Liver (tissue), 9 donors: Measurements from ENCODE around the gene SNX20. TPM values are rescaled to one million over a fixed set of nuclear protein-coding genes. Genes with fewer than 3 reads are reported as not detected.

ENCODE experiments used
- DNase-seq: peaks from one replicate; pipeline ENCODE4 v3.0.0-alpha.2; 2017; ENCODE audit warnings: low spot score
- H3K27ac ChIP-seq, 2 donors: one replicate each; pipeline ENCODE4 v1.7.0; 2013; ENCODE audit warnings: inconsistent platforms in 2 of 2, low read length in 2 of 2, control low read depth in 1 of 2, low read depth in 1 of 2, mild to moderate bottlenecking in 1 of 2
- H3K27me3 ChIP-seq, 4 donors: one replicate each; pipeline versions ENCODE4 v1.6.1 to v1.7.0; 2013; ENCODE audit warnings: low read length in 3 of 4, inconsistent platforms in 1 of 4, mild to moderate bottlenecking in 1 of 4, moderate library complexity in 1 of 4; ENCODE audit not compliant: control insufficient read depth in 4 of 4, insufficient read depth in 4 of 4
- H3K36me3 ChIP-seq, 4 donors: one replicate each; pipeline versions ENCODE4 v1.6.1 to v1.7.0; 2013; ENCODE audit warnings: low read length in 3 of 4, mild to moderate bottlenecking in 3 of 4, low read depth in 1 of 4, moderate library complexity in 1 of 4; ENCODE audit not compliant: control insufficient read depth in 4 of 4, insufficient read depth in 3 of 4
- H3K4me1 ChIP-seq, 4 donors: one replicate each; pipeline versions ENCODE4 v1.6.1 to v1.7.0; 2013; ENCODE audit warnings: low read length in 3 of 4, mild to moderate bottlenecking in 3 of 4, moderate library complexity in 1 of 4; ENCODE audit not compliant: control insufficient read depth in 4 of 4, insufficient read depth in 4 of 4
- H3K4me3 ChIP-seq, 3 donors: one replicate each; pipeline versions ENCODE4 v1.6.1 to v1.7.0; 2013; ENCODE audit warnings: low read length in 3 of 3, control low read depth in 1 of 3, low read depth in 1 of 3, mild to moderate bottlenecking in 1 of 3
- H3K9ac ChIP-seq, 2 donors: one replicate each; pipeline ENCODE4 v1.7.0; 2013; ENCODE audit warnings: low read length in 2 of 2, mild to moderate bottlenecking in 2 of 2, moderate library complexity in 2 of 2, control low read depth in 1 of 2, low read depth in 1 of 2
- H3K9me3 ChIP-seq, 4 donors: one replicate each; pipeline versions ENCODE4 v1.6.1 to v1.7.0; 2013; ENCODE audit warnings: low read length in 3 of 4; ENCODE audit not compliant: control insufficient read depth in 4 of 4
- ATF3 ChIP-seq: IDR thresholded peaks from 2 replicates; pipeline ENCODE4 v1.6.1; 2016; ENCODE audit warnings: antibody characterized with exemption
- CTCF ChIP-seq: fragments of 150-350 bp; IDR thresholded peaks from 2 replicates; pipeline ENCODE4 v1.5.1; 2017; ENCODE audit warnings: improper control_type of control experiment, low read depth, low read length; ENCODE audit not compliant: missing input control
- EGR1 ChIP-seq, 2 donors: IDR thresholded peaks; 2 replicates each; pipeline ENCODE4 v1.6.1; 2016 to 2018; ENCODE audit warnings: antibody characterized with exemption in 2 of 2, low read depth in 2 of 2
- FOXA1 ChIP-seq: IDR thresholded peaks from 2 replicates; pipeline ENCODE4 v1.6.1; 2016; ENCODE audit warnings: antibody characterized with exemption
- FOXA2 ChIP-seq: IDR thresholded peaks from 2 replicates; pipeline ENCODE4 v1.6.1; 2016; ENCODE audit warnings: antibody characterized with exemption
- GABPA ChIP-seq, 2 donors: IDR thresholded peaks in 1 of 2; conservative IDR thresholded peaks in 1 of 2; 2 replicates each; pipeline ENCODE4 v1.6.1; 2016; ENCODE audit warnings: antibody characterized with exemption in 2 of 2, mild to moderate bottlenecking in 1 of 2, moderate library complexity in 1 of 2
- HNF4G ChIP-seq: IDR thresholded peaks from 2 replicates; pipeline ENCODE4 v1.6.1; 2016; ENCODE audit warnings: antibody characterized with exemption
- JUND ChIP-seq, 2 donors: IDR thresholded peaks; 2 replicates each; pipeline ENCODE4 v1.6.1; 2016; ENCODE audit warnings: antibody characterized with exemption in 2 of 2
- RAD21 ChIP-seq, 2 donors: IDR thresholded peaks; 2 replicates each; pipeline ENCODE4 v1.6.1; 2016; ENCODE audit warnings: antibody characterized with exemption in 2 of 2, mild to moderate bottlenecking in 2 of 2
- RXRA ChIP-seq, 2 donors: IDR thresholded peaks; 2 replicates each; pipeline ENCODE4 v1.6.1; 2017 to 2018; ENCODE audit warnings: antibody characterized with exemption in 2 of 2, mild to moderate bottlenecking in 1 of 2
- SP1 ChIP-seq: IDR thresholded peaks from 2 replicates; pipeline ENCODE4 v1.6.1; 2018; ENCODE audit warnings: antibody characterized with exemption, mild to moderate bottlenecking
- WGBS: extraction: QIAGEN DNeasy Blood & Tissue Kit; methylation state at CpG from one replicate; pipeline ENCODE4 v1.1.7; 2013; 5-methylcytosine and 5-hydroxymethylcytosine counted together
- polyA plus RNA-seq, 2 donors: library from polyadenylated mRNA; stranded (reverse) in 1 of 2; unstranded in 1 of 2; fragments of 200-250 nt in 1 of 2; fragments of >200 nt in 1 of 2; fragmentation: Nextera tagmentation in 1 of 2; extraction: Ambion mirVana in 1 of 2; gene quantifications; one replicate each; pipeline versions ENCODE4 v1.2.1 to v1.2.3, GENCODE V29; 2013 to 2015
- total RNA-seq, 2 donors: library from RNA; depleted of rRNA; stranded (reverse); fragments of >200 nt; gene quantifications; one replicate each; pipeline ENCODE4 v1.2.3, GENCODE V29; 2014
- TF ChIP-seq, protein P1 (sequence below): IDR thresholded peaks from 2 replicates; pipeline ENCODE4 v1.6.1; 2016; ENCODE audit warnings: antibody characterized with exemption
- TF ChIP-seq, protein P2 (sequence below): IDR thresholded peaks from 2 replicates; pipeline ENCODE4 v1.6.1; 2016; ENCODE audit warnings: antibody characterized with exemption
- TF ChIP-seq, protein P3 (sequence below): IDR thresholded peaks from 2 replicates; pipeline ENCODE4 v1.6.1; 2016; ENCODE audit warnings: antibody characterized with exemption, mild to moderate bottlenecking
- donor health status: healthy.
- donor health status: healthy.
- donor health status: healthy.
- donor health status: healthy.
- donor health status: healthy.

Gene SNX20
- total and polyA plus RNA-seq, 4 donors, result 0.40 to 3.5 (median 0.98) TPM

DNA sequence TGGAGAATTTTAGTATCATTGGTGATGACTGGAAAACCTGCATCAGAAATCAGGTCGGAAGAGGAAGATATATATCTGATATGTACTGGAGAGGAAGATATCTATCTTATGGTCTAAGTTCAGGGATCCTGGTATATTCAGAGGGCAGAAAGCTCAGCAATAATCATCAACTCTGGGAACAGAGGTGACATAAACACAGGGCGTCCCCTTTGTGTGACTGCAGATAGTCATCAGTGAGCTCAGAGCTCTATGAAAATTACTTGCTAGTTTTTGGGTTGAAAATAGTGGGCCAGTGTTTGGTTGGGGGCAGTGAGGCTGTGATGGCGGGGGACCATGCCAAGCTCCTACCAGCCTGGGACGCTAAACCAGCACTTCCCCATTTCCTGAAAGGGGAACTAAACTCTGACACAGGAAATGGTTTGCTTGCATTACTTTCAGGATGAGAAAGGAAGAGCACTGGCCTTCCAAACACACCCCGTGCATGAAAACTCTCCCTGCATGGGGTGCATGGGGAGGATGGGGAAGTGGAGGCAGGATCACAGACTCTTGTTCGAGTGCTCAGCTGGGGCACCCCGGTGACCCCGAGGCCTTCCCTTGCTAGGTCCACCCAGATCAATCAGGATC is 28.1 kb upstream of the SNX20 start:
- no peak overlapping the region for H3K4me3 ChIP-seq
- H3K27ac ChIP-seq, result no peak overlapping the region
- no peak overlapping the region for H3K9ac ChIP-seq

GRCh38 chr16:50708373-50709060 is 27.4 kb upstream of the SNX20 start:
- WGBS, result 86% methylated on average over 10 of the region's 10 CpGs
- H3K4me3 ChIP-seq, result no peak overlapping the region
- H3K36me3 ChIP-seq, result no peaks in the 10 kb centered on the region
- H3K27ac ChIP-seq, result no peak overlapping the region
- H3K4me1 ChIP-seq, result no peaks in the 10 kb centered on the region
- no peak for DNase-seq
- peaks cover 3 to 18% (median 8%) of the 10 kb centered on the region in 4 donors for H3K9me3 ChIP-seq
- no peak for TF ChIP-seq GABPA (IDR thresholded peaks at IDR 0.05 in 1 of 2, conservative IDR thresholded peaks at IDR 0.05 in 1 of 2)
- TF ChIP-seq EGR1 (IDR thresholded peaks at IDR 0.05; ENCODE audit: low read depth in 2 of 2), result no peak
- TF ChIP-seq, protein P1, sequence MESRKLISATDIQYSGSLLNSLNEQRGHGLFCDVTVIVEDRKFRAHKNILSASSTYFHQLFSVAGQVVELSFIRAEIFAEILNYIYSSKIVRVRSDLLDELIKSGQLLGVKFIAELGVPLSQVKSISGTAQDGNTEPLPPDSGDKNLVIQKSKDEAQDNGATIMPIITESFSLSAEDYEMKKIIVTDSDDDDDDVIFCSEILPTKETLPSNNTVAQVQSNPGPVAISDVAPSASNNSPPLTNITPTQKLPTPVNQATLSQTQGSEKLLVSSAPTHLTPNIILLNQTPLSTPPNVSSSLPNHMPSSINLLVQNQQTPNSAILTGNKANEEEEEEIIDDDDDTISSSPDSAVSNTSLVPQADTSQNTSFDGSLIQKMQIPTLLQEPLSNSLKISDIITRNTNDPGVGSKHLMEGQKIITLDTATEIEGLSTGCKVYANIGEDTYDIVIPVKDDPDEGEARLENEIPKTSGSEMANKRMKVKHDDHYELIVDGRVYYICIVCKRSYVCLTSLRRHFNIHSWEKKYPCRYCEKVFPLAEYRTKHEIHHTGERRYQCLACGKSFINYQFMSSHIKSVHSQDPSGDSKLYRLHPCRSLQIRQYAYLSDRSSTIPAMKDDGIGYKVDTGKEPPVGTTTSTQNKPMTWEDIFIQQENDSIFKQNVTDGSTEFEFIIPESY, result no peak
- no peak for TF ChIP-seq HNF4G
- no peak for TF ChIP-seq RXRA (IDR thresholded peaks at IDR 0.05)
- no peak for TF ChIP-seq JUND (IDR thresholded peaks at IDR 0.05)
- TF ChIP-seq, protein P2, sequence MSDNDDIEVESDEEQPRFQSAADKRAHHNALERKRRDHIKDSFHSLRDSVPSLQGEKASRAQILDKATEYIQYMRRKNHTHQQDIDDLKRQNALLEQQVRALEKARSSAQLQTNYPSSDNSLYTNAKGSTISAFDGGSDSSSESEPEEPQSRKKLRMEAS, result no peak
- TF ChIP-seq ATF3, result no peak
- TF ChIP-seq SP1, result no peak
- TF ChIP-seq FOXA2, result no peak
- TF ChIP-seq FOXA1, result no peak
- H3K27me3 ChIP-seq, result no peaks in the 10 kb centered on the region
- H3K9ac ChIP-seq, result no peak overlapping the region

More for the DNA sequence above, 28.1 kb upstream of the SNX20 start:
- 66% methylated on average over 8 of the region's 8 CpGs for WGBS
- DNase-seq, result no peak
- Histone ChIP-seq H3K36me3 (no peaks in the 10 kb centered on the region), H3K9me3 (peaks cover 0 to 13% (median 2%) of the 10 kb centered on the region in 4 donors), H3K27me3 (no peaks in the 10 kb centered on the region), H3K4me1 (no peaks in the 10 kb centered on the region)
- TF ChIP-seq EGR1 (IDR thresholded peaks at IDR 0.05; ENCODE audit: low read depth in 2 of 2) (no peak), JUND (IDR thresholded peaks at IDR 0.05) (no peak), GABPA (IDR thresholded peaks at IDR 0.05 in 1 of 2, conservative IDR thresholded peaks at IDR 0.05 in 1 of 2) (no peak), CTCF (no peak), FOXA1 (no peak), RAD21 (IDR thresholded peaks at IDR 0.05) (no peak), FOXA2 (no peak), RXRA (IDR thresholded peaks at IDR 0.05) (no peak)
- TF ChIP-seq, protein P3, sequence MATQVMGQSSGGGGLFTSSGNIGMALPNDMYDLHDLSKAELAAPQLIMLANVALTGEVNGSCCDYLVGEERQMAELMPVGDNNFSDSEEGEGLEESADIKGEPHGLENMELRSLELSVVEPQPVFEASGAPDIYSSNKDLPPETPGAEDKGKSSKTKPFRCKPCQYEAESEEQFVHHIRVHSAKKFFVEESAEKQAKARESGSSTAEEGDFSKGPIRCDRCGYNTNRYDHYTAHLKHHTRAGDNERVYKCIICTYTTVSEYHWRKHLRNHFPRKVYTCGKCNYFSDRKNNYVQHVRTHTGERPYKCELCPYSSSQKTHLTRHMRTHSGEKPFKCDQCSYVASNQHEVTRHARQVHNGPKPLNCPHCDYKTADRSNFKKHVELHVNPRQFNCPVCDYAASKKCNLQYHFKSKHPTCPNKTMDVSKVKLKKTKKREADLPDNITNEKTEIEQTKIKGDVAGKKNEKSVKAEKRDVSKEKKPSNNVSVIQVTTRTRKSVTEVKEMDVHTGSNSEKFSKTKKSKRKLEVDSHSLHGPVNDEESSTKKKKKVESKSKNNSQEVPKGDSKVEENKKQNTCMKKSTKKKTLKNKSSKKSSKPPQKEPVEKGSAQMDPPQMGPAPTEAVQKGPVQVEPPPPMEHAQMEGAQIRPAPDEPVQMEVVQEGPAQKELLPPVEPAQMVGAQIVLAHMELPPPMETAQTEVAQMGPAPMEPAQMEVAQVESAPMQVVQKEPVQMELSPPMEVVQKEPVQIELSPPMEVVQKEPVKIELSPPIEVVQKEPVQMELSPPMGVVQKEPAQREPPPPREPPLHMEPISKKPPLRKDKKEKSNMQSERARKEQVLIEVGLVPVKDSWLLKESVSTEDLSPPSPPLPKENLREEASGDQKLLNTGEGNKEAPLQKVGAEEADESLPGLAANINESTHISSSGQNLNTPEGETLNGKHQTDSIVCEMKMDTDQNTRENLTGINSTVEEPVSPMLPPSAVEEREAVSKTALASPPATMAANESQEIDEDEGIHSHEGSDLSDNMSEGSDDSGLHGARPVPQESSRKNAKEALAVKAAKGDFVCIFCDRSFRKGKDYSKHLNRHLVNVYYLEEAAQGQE, result no peak
- TF ChIP-seq, protein P2, result no peak
